ENCODE measurements around the gene ANKLE2.
"Not testable (repeated sequence)": the region's sequence is repeated elsewhere in the genome, so short reads cannot be mapped to it uniquely, and the experiment has no call there.

ANKLE2 gene

DNA sequence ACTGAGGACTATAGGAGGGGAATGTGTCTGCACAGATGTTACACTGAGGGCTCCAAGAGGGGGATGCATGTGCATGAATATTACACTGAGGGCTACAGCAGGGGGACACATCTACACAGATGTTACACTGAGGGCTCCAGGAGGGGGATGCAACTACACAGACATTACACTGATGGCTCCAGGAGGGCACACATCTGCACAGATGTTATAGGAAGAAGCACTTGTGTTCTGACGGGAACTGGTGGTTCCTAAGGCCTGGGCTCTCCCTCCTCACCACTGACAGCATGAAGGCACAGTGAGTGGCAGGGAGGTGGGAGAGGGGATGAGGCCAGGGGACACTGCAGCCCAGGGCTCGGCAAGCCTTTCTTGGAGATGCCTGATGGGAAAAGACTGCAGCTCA is 30.3 kb upstream of the ANKLE2 start:
- not testable (repeated sequence) for H3K9ac ChIP-seq (ENCODE audit: low read length); H3K4me3 ChIP-seq (ENCODE audit: low read depth in 1 of 2, low read length in 2 of 2); H3K4me1 ChIP-seq (ENCODE audit: insufficient read depth, low read length); H3K27me3 ChIP-seq (ENCODE audit: control insufficient read depth in 1 of 2, insufficient read depth in 2 of 2, low read length in 2 of 2); H3K27ac ChIP-seq (ENCODE audit: low read depth, low read length); H3K9me3 ChIP-seq (ENCODE audit: low read length)
- peaks cover 50% of the 10 kb centered on the region for H3K36me3 ChIP-seq (ENCODE audit: insufficient read depth, low read length)

DNA sequence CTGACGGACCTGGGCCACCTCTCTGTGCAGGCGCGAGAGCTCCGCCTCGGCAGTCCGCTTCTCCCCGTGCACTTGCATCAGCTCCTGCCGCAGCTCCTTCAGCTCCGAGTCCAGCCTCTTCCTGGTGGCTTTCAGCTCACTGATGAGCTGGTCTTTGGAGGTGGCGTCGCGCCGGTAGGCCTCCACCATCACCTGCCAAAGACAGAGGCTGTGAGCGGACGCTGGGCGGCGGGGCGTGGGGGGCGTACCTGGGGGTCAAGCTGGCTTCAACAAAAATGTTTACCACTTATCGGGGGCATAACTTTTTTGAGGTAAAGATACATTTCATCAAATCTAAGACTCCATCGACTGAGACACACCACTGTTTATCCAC is 27.5 kb upstream of the ANKLE2 start:
- Histone ChIP-seq H3K4me1 (ENCODE audit: insufficient read depth, low read length) (no peaks in the 10 kb centered on the region), H3K9me3 (ENCODE audit: low read length) (no peaks in the 10 kb centered on the region), H3K9ac (ENCODE audit: low read length) (no peak overlapping the region), H3K4me3 (ENCODE audit: low read depth in 1 of 2, low read length in 2 of 2) (no peak overlapping the region), H3K27ac (ENCODE audit: low read depth, low read length) (no peak overlapping the region), H3K36me3 (ENCODE audit: insufficient read depth, low read length) (peaks cover 52% of the 10 kb centered on the region), H3K27me3 (ENCODE audit: control insufficient read depth in 1 of 2, insufficient read depth in 2 of 2, low read length in 2 of 2) (no peaks in the 10 kb centered on the region)

DNA sequence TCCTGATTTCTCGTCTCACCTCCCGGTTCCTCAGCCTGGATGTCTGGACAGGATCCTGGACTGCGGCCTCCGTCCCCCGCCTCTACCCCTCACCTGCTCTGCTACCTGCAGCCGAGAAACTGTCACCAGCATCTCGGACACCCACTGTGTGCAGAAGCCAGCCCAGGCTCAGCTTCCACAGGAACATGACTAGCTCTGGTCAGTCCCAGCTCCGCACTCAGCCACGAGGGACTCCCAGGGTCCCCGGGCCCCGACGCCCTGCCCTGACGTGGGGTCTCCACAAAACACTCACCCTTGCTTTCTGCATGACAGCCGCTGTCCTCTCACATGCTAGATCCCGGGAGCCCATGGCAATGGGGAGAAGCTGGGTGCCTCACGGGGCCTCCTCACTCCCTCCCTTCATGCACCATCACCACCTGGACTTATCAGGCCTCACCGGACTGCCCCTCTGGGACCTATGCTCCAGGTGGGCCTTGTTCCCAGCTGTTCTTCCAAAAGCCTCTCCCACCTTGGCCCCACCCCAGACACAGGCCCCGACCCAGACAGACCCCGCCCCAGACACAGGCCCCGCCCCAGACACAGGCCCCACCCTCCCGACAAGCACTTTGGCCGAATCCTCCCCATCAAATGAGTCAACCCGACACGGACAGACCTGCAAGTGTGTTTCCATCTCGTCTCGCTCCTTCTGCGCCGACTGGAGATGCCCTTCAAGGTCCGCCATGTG is 26.9 kb upstream of the ANKLE2 start:
- Histone ChIP-seq H3K9ac (ENCODE audit: low read length) (no peak overlapping the region), H3K36me3 (ENCODE audit: insufficient read depth, low read length) (peaks cover 51% of the 10 kb centered on the region), H3K9me3 (ENCODE audit: low read length) (no peaks in the 10 kb centered on the region), H3K27me3 (ENCODE audit: control insufficient read depth in 1 of 2, insufficient read depth in 2 of 2, low read length in 2 of 2) (no peaks in the 10 kb centered on the region), H3K27ac (ENCODE audit: low read depth, low read length) (no peak overlapping the region), H3K4me1 (ENCODE audit: insufficient read depth, low read length) (no peaks in the 10 kb centered on the region), H3K4me3 (ENCODE audit: low read depth in 1 of 2, low read length in 2 of 2) (no peak overlapping the region)

DNA sequence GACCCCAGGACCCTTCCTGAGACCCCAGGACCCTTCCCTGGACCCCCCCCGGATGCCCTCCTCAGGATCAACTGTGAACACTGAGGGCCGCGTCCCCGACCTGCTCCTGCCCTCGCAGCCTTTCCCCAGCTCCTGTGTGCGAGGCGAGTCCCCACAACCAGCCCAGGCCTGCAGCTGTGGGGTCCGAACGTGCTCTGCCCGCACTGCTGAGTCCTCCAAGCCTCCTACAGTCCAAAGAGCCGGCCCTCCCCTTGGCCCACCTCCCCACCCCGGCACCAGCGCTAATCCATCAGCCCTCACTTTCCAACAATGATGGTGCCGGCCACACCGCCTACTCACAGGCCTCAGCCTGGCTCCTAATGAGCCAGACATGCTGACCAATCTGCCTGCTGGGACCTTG is 26.2 kb upstream of the ANKLE2 start:
- no peaks in the 10 kb centered on the region for H3K27me3 ChIP-seq (ENCODE audit: control insufficient read depth in 1 of 2, insufficient read depth in 2 of 2, low read length in 2 of 2)
- H3K9ac ChIP-seq (ENCODE audit: low read length): no peak overlapping the region
- H3K27ac ChIP-seq (ENCODE audit: low read depth, low read length): no peak overlapping the region
- no peaks in the 10 kb centered on the region for H3K9me3 ChIP-seq (ENCODE audit: low read length)
- H3K36me3 ChIP-seq (ENCODE audit: insufficient read depth, low read length): peaks cover 57% of the 10 kb centered on the region
- H3K4me1 ChIP-seq (ENCODE audit: insufficient read depth, low read length): no peaks in the 10 kb centered on the region
- no peak overlapping the region for H3K4me3 ChIP-seq (ENCODE audit: low read depth in 1 of 2, low read length in 2 of 2)

DNA sequence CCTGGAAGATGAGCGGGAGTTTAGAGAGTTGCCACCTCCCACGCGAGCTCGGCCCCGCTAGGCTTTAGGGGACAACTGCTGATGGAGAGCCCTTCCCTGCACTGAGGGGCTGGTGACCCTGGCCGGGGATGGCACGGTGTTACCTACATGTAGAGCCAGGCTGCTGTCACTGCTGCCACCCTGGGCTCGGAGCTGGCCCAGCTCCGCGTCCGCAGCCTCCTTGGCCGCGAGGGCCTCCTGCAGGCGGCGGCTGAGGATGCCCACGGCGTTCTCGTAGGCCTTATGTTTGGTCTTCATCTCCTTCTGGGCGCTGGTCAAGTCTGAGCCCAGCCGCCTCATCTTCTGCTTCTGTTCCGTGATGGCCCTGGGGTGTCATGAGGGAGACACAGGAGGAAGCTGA is 24.6 kb upstream of the ANKLE2 start:
- H3K27me3 ChIP-seq (ENCODE audit: control insufficient read depth in 1 of 2, insufficient read depth in 2 of 2, low read length in 2 of 2): no peaks in the 10 kb centered on the region
- no peak overlapping the region for H3K27ac ChIP-seq (ENCODE audit: low read depth, low read length)
- H3K4me3 ChIP-seq (ENCODE audit: low read depth in 1 of 2, low read length in 2 of 2): no peak overlapping the region
- no peak overlapping the region for H3K9ac ChIP-seq (ENCODE audit: low read length)
- no peaks in the 10 kb centered on the region for H3K9me3 ChIP-seq (ENCODE audit: low read length)
- H3K4me1 ChIP-seq (ENCODE audit: insufficient read depth, low read length): no peaks in the 10 kb centered on the region
- H3K36me3 ChIP-seq (ENCODE audit: insufficient read depth, low read length): peaks cover 69% of the 10 kb centered on the region

DNA sequence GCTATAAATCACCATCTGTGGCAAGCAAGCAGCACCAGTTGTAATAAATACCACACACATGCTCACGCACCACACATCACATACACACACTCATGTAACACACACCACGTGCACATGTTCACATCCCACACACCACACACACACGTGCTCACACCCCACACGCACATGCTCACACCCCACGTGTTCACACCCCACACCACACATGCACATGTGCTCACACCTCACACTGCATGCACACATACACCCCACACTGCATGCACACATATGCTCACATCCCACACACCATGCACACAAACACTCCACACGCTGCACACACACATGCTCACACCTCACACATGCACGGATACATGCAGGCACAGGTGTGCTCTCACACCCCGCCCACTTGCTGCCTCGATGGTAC is 22.9 kb upstream of the ANKLE2 start:
- Histone ChIP-seq H3K9ac (ENCODE audit: low read length) (no peak overlapping the region), H3K4me1 (ENCODE audit: insufficient read depth, low read length) (no peaks in the 10 kb centered on the region), H3K27ac (ENCODE audit: low read depth, low read length) (no peak overlapping the region), H3K27me3 (ENCODE audit: control insufficient read depth in 1 of 2, insufficient read depth in 2 of 2, low read length in 2 of 2) (no peaks in the 10 kb centered on the region), H3K36me3 (ENCODE audit: insufficient read depth, low read length) (peaks cover 78% of the 10 kb centered on the region), H3K4me3 (ENCODE audit: low read depth in 1 of 2, low read length in 2 of 2) (no peak overlapping the region), H3K9me3 (ENCODE audit: low read length) (no peaks in the 10 kb centered on the region)

DNA sequence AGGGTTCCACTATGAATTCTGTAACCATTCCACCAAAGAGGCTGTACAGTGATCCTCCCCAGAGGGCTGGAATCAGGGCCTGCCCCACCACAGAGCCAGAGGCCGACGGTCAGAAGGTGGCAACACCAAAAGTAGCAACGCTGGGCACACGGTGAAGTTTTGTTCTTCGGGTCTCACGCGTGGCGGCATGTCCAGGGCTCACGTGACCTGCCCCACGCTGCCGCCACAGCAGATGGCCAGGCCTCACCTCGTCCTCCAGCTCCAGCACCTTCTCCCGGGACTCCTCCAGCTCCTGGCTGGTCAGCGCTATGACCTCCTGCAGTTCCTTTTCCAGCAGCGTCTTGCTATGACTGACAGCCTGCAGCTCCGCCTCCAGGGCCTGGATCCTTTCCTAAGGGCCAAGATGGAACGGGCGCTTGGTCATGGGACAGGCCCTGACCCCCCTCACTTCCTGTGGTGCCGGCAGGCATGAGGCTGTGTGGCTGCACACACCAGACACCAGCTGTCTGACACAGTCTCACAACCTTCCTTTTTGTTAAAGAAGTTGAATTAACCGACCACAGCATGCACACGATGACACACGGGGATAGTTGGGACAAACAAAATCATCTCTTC is 22.4 kb upstream of the ANKLE2 start:
- peaks cover 73% of the 10 kb centered on the region for H3K36me3 ChIP-seq (ENCODE audit: insufficient read depth, low read length)
- no peaks in the 10 kb centered on the region for H3K9me3 ChIP-seq (ENCODE audit: low read length)
- H3K9ac ChIP-seq (ENCODE audit: low read length): no peak overlapping the region
- no peak overlapping the region for H3K4me3 ChIP-seq (ENCODE audit: low read depth in 1 of 2, low read length in 2 of 2)
- no peaks in the 10 kb centered on the region for H3K27me3 ChIP-seq (ENCODE audit: control insufficient read depth in 1 of 2, insufficient read depth in 2 of 2, low read length in 2 of 2)
- H3K4me1 ChIP-seq (ENCODE audit: insufficient read depth, low read length): no peaks in the 10 kb centered on the region
- H3K27ac ChIP-seq (ENCODE audit: low read depth, low read length): no peak overlapping the region

DNA sequence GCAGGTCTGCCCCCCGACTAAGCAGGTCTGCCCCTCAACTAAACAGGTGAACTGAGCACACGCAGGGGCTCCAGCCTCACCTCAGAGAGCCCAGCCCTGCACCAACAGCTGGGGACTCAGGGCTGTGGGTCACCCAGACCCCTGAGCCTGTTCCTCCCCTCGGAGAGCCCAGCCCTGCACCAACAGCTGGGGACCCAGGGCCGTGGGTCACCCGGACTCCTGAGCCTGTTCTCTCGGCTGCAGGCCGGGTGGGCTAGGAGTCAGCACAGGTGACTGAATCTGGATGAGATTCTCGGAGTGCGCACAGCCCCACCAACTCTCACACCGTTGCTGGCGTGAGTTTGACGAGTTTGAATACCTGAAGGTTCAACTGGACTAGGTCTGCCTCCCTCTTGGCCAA is 20.3 kb upstream of the ANKLE2 start:
- no peak overlapping the region for H3K4me3 ChIP-seq (ENCODE audit: low read depth in 1 of 2, low read length in 2 of 2)
- peaks cover 74% of the 10 kb centered on the region for H3K36me3 ChIP-seq (ENCODE audit: insufficient read depth, low read length)
- no peaks in the 10 kb centered on the region for H3K4me1 ChIP-seq (ENCODE audit: insufficient read depth, low read length)
- H3K9me3 ChIP-seq (ENCODE audit: low read length): no peaks in the 10 kb centered on the region
- no peak overlapping the region for H3K9ac ChIP-seq (ENCODE audit: low read length)
- no peak overlapping the region for H3K27ac ChIP-seq (ENCODE audit: low read depth, low read length)
- H3K27me3 ChIP-seq (ENCODE audit: control insufficient read depth in 1 of 2, insufficient read depth in 2 of 2, low read length in 2 of 2): no peaks in the 10 kb centered on the region

DNA sequence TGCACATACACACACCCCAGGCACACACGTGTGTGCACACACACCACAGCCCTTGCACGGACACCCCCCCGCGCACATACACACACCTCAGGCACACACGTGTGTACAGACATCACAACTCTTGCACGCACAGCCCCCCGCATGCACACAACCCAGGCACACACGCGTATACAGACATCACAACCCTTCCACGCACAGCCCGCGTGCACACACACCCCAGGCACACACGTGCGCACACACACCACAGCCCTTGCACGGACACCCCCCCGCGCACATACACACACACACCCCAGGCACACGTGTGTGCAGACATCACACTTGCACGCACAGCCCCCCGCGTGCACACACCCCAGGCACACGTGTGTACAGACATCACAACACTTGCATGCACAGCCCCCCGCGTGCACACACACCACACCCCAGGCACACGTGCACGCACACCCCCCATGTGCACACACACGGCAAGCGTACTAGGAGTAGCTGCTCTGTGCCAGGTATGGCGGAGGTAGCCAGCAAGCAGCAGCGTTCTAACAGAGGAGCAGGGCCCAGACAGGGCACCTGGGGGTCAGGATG is 18.2 kb upstream of the ANKLE2 start:
- Histone ChIP-seq H3K4me3 (ENCODE audit: low read depth in 1 of 2, low read length in 2 of 2) (no peak overlapping the region), H3K27ac (ENCODE audit: low read depth, low read length) (no peak overlapping the region), H3K9ac (ENCODE audit: low read length) (no peak overlapping the region), H3K4me1 (ENCODE audit: insufficient read depth, low read length) (no peaks in the 10 kb centered on the region), H3K36me3 (ENCODE audit: insufficient read depth, low read length) (peaks cover 78% of the 10 kb centered on the region), H3K9me3 (ENCODE audit: low read length) (no peaks in the 10 kb centered on the region), H3K27me3 (ENCODE audit: control insufficient read depth in 1 of 2, insufficient read depth in 2 of 2, low read length in 2 of 2) (no peaks in the 10 kb centered on the region)

DNA sequence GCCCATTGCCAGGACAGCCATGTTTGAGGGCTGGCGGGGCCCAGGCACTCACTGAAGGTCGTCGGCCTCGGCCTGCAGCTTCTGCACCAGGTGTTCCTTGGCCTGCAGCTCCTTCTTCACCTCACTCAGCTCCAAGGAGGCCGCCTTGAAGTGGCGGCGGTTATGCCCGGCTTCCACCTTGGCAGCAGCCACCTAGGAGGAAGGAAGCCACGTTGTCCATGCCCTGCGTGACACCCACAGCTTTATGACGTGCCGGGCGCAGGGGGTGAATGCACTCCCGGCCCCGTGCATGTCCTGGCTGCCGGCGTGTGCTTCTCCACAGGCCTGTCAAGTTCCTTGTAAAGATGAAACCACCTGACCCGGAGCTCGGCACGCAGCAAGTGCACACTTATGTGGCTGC is 16.0 kb upstream of the ANKLE2 start:
- Histone ChIP-seq H3K9ac (ENCODE audit: low read length) (no peak overlapping the region), H3K36me3 (ENCODE audit: insufficient read depth, low read length) (peaks cover 77% of the 10 kb centered on the region), H3K27me3 (ENCODE audit: control insufficient read depth in 1 of 2, insufficient read depth in 2 of 2, low read length in 2 of 2) (no peaks in the 10 kb centered on the region), H3K4me1 (ENCODE audit: insufficient read depth, low read length) (no peaks in the 10 kb centered on the region), H3K27ac (ENCODE audit: low read depth, low read length) (no peak overlapping the region), H3K9me3 (ENCODE audit: low read length) (no peaks in the 10 kb centered on the region), H3K4me3 (ENCODE audit: low read depth in 1 of 2, low read length in 2 of 2) (no peak overlapping the region)

DNA sequence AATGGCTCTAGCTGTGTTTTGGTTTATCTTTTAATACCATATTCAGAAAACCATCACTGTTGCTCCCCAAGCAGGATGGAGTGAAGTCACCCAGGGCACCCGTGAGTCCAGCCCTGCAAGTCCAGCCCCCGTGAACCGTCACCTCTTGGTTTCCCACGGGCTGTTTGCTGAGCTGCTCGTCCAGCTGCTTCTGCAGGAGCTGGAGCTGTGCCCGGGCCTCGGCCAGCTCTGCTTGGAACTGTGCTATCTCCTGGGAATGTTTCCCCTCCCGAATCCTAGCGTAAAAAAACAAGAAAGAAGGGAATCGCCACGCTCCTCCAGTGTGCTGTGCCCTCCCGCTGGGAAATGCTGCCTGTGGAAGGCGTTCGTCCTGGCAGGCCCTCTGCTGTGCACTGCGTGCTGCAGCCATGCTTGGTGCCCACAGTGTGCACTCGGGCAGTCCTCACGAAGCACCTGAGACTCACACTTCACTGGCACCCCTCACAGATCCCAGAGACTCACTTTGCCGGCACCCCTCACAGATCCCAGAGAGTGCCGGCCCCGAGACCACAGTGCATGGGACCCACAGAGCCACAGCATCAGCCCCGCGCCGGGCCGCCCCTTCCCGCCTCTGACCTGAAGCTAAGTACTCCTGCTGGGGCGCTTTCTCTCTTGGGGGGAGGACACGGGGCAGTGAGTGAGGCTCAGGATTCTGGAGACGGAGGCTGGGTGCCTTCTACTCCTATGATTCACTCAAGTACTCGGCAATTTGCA is 15.4 kb upstream of the ANKLE2 start:
- H3K9me3 ChIP-seq (ENCODE audit: low read length): no peaks in the 10 kb centered on the region
- H3K36me3 ChIP-seq (ENCODE audit: insufficient read depth, low read length): peaks cover 76% of the 10 kb centered on the region
- H3K4me1 ChIP-seq (ENCODE audit: insufficient read depth, low read length): no peaks in the 10 kb centered on the region
- H3K27me3 ChIP-seq (ENCODE audit: control insufficient read depth in 1 of 2, insufficient read depth in 2 of 2, low read length in 2 of 2): no peaks in the 10 kb centered on the region
- no peak overlapping the region for H3K9ac ChIP-seq (ENCODE audit: low read length)
- no peak overlapping the region for H3K27ac ChIP-seq (ENCODE audit: low read depth, low read length)
- H3K4me3 ChIP-seq (ENCODE audit: low read depth in 1 of 2, low read length in 2 of 2): no peak overlapping the region
